Vagina (tissue), 2 donors: ENCODE results near the gene OR51G2. TPM values are rescaled to one million over a fixed set of nuclear protein-coding genes. Genes with fewer than 3 reads are reported as not detected.

ENCODE experiments used
- DNase-seq, 2 donors: peaks; one replicate each; pipeline ENCODE4 v3.0.0-alpha.2; 2017; ENCODE audit errors: extremely low spot score in 2 of 2
- H3K27ac ChIP-seq: fragments of 200-600 bp; sonication (generic); one replicate; pipeline ENCODE4 v1.5.1; 2019
- H3K27me3 ChIP-seq: fragments of 200-600 bp; sonication (generic); one replicate; pipeline ENCODE4 v1.5.1; 2019
- H3K36me3 ChIP-seq, 2 donors: fragments of 200-600 bp; sonication (generic); one replicate each; pipeline ENCODE4 v1.5.1; 2017 to 2019
- H3K4me1 ChIP-seq: fragments of 200-600 bp; sonication (generic); one replicate; pipeline ENCODE4 v1.5.1; 2019
- H3K4me3 ChIP-seq, 2 donors: fragments of 200-600 bp; sonication (generic); 1 replicate in 1 of 2; 2 replicates in 1 of 2; pipeline ENCODE4 v1.5.1; 2016 to 2019
- H3K9me3 ChIP-seq: fragments of 200-600 bp; sonication (generic); one replicate; pipeline ENCODE4 v1.5.1; 2019
- POLR2A ChIP-seq, 2 donors: fragments of 450-650 bp; IDR thresholded peaks; one replicate each; pipeline ENCODE4 v1.6.1; 2017; ENCODE audit warnings: antibody characterized with exemption in 2 of 2, mild to moderate bottlenecking in 2 of 2, moderate library complexity in 2 of 2
- POLR2AphosphoS5 ChIP-seq, 2 donors: sonication (generic); formaldehyde crosslinking; IDR thresholded peaks; one replicate each; pipeline ENCODE4 v1.9.0; 2017; ENCODE audit warnings: antibody characterized with exemption in 2 of 2, mild to moderate bottlenecking in 2 of 2, low read depth in 1 of 2; ENCODE audit not compliant: insufficient read depth in 1 of 2
- intact Hi-C: fragments of 100-400 bp; cut with DNase I; formaldehyde crosslinking; loops from one replicate; pipeline ENCODE4 v1.15.1; 2023
- total RNA-seq: library from RNA; depleted of rRNA; stranded (reverse); fragments of >200 nt; gene quantifications from one replicate; pipeline ENCODE4 v1.2.3, GENCODE V29; 2016
- TF ChIP-seq, protein P1 (sequence below), 3 experiments: fragments of 450-650 bp in 2 of 3; fragments of 200-600 bp in 1 of 3; sonication (generic) in 1 of 3; IDR thresholded peaks; one replicate each; pipeline ENCODE4 v1.5.1; 2017 to 2019; ENCODE audit warnings: antibody characterized with exemption in 3 of 3, mild to moderate bottlenecking in 2 of 3, moderate library complexity in 2 of 3

Gene OR51G2
- total RNA-seq, 1 donor from 2014 or later, result not detected

GRCh38 chr11:4922304-4922703 is 3.2 kb upstream of the OR51G2 start:
- Histone ChIP-seq H3K4me3 (no peak overlapping the region), H3K36me3 (no peaks in the 10 kb centered on the region), H3K27ac (no peak overlapping the region), H3K27me3 (no peaks in the 10 kb centered on the region), H3K9me3 (no peaks in the 10 kb centered on the region), H3K4me1 (no peaks in the 10 kb centered on the region)
- no peak for TF ChIP-seq POLR2A (IDR thresholded peaks at IDR 0.05)
- TF ChIP-seq, protein P1, sequence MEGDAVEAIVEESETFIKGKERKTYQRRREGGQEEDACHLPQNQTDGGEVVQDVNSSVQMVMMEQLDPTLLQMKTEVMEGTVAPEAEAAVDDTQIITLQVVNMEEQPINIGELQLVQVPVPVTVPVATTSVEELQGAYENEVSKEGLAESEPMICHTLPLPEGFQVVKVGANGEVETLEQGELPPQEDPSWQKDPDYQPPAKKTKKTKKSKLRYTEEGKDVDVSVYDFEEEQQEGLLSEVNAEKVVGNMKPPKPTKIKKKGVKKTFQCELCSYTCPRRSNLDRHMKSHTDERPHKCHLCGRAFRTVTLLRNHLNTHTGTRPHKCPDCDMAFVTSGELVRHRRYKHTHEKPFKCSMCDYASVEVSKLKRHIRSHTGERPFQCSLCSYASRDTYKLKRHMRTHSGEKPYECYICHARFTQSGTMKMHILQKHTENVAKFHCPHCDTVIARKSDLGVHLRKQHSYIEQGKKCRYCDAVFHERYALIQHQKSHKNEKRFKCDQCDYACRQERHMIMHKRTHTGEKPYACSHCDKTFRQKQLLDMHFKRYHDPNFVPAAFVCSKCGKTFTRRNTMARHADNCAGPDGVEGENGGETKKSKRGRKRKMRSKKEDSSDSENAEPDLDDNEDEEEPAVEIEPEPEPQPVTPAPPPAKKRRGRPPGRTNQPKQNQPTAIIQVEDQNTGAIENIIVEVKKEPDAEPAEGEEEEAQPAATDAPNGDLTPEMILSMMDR (IDR thresholded peaks at IDR 0.05), result no peak
- TF ChIP-seq POLR2AphosphoS5 (IDR thresholded peaks at IDR 0.05; ENCODE audit: insufficient read depth in 1 of 2, low read depth in 1 of 2), result no peak
- no peak for DNase-seq
- intact Hi-C loops, result no loop called here

DNA sequence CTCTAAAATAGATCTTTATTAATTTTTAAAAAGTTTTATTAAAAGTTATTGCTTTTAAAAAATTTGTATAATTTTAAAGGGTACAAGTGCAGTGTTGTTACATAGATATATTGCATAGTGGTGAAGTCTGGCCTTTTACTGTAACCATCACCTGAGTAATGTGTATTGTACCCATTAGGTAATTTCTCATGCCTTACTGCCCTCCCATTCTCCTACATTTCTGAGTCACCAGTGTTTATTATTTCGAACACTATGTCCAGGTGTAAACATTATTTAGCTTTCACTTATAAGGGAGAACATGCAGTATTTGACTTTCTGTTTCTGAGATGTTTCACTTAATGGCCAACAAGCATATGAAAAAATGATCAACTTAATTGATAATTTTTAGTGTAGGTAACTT is 2.6 kb upstream of the OR51G2 start:
- no peaks in the 10 kb centered on the region for H3K36me3 ChIP-seq
- intact Hi-C loops, result no loop called here
- DNase-seq, result no peak
- H3K4me3 ChIP-seq, result no peak overlapping the region
- H3K9me3 ChIP-seq, result no peaks in the 10 kb centered on the region
- no peak for TF ChIP-seq POLR2A (IDR thresholded peaks at IDR 0.05)
- TF ChIP-seq, protein P1 (IDR thresholded peaks at IDR 0.05), result no peak
- TF ChIP-seq POLR2AphosphoS5 (IDR thresholded peaks at IDR 0.05; ENCODE audit: insufficient read depth in 1 of 2, low read depth in 1 of 2), result no peak
- H3K27me3 ChIP-seq, result no peaks in the 10 kb centered on the region
- no peaks in the 10 kb centered on the region for H3K4me1 ChIP-seq
- H3K27ac ChIP-seq, result no peak overlapping the region

DNA sequence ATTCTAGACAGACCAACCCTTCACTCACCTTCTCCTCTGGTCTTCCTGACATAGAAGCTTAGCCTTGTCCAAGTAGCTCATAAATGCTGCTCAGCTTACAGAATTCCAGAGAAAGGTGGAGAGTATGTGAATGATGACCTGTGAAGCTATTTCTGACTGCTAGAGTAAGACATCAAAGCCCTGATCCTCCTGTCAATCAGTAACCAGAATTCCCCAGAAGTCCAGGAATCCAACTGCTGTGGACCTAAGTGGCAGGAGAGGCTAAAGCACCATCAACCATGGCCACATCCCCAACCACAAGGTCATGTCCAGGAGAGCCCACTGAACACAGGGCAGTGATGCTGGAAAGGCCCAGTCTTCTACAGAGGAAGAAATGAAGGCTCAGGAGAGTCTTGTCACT is 2.6 kb downstream of the OR51G2 start:
- TF ChIP-seq POLR2AphosphoS5 (IDR thresholded peaks at IDR 0.05; ENCODE audit: insufficient read depth in 1 of 2, low read depth in 1 of 2), result no peak
- no peak for TF ChIP-seq POLR2A (IDR thresholded peaks at IDR 0.05)
- TF ChIP-seq, protein P1 (IDR thresholded peaks at IDR 0.05), result no peak
- Histone ChIP-seq H3K27ac (no peak overlapping the region), H3K9me3 (no peaks in the 10 kb centered on the region), H3K36me3 (no peaks in the 10 kb centered on the region), H3K27me3 (no peaks in the 10 kb centered on the region), H3K4me1 (no peaks in the 10 kb centered on the region), H3K4me3 (no peak overlapping the region)
- intact Hi-C loops, result no loop called here
- DNase-seq, result no peak

- H3K27me3 ChIP-seq, result no peaks in the 10 kb centered on the region
- no peaks in the 10 kb centered on the region for H3K9me3 ChIP-seq
- H3K4me3 ChIP-seq, result no peak within 1 kb of the TSS
- DNase-seq, result no peak
- no peaks in the 10 kb centered on the region for H3K36me3 ChIP-seq
- TF ChIP-seq POLR2AphosphoS5 (IDR thresholded peaks at IDR 0.05; ENCODE audit: insufficient read depth in 1 of 2, low read depth in 1 of 2), result no peak
- TF ChIP-seq POLR2A (IDR thresholded peaks at IDR 0.05), result no peak
- TF ChIP-seq, protein P1 (IDR thresholded peaks at IDR 0.05), result no peak
- H3K4me1 ChIP-seq, result no peaks in the 10 kb centered on the region
- no peak within 1 kb of the TSS for H3K27ac ChIP-seq
- intact Hi-C loops, result no loop called here
These were observed 15.7 kb downstream of the OR51G2 start, which contains the start of gene OR51A7 for GRCh38 chr11:4903484-4903883. Gene OR51A7 (plus strand): TSS chr11:4903783. CDS start chr11:4907370, 3,587 bp downstream.

DNA sequence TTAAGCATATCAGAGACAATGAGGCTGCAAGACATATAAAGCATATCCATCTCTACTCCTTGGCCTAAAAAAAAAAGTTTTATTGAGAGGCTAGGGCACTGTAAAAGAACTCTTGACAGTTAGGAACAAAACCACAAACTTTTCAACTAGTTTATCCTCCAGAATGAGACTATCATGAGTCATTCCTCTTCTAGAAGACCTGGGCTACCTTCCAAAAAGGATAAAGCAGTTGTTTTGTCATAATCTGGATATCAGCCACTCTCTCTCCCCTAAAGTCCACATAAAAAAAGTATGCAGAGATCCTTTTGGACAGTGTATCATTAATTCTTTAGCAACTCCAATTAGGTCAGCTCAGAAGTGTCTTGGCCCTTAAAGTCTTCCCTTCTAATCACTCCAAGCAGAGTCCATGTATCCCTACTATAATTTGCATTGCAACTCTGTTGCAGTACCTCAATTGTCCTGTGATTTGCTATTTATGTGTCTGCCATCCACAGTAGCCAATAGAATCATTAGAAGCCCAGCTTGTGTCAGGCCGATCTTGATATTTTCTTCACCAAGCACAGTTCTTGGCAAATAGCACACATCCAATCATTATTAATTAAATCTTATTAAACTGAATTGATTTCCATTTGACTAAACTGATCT is 27.0 kb downstream of the OR51G2 start:
- no peaks in the 10 kb centered on the region for H3K4me1 ChIP-seq
- H3K9me3 ChIP-seq, result no peaks in the 10 kb centered on the region
- H3K27ac ChIP-seq, result no peak overlapping the region
- TF ChIP-seq POLR2A (IDR thresholded peaks at IDR 0.05) (no peak), POLR2AphosphoS5 (IDR thresholded peaks at IDR 0.05; ENCODE audit: insufficient read depth in 1 of 2, low read depth in 1 of 2) (no peak)
- TF ChIP-seq, protein P1 (IDR thresholded peaks at IDR 0.05), result no peak
- no peak overlapping the region for H3K4me3 ChIP-seq
- intact Hi-C loops, result no loop called here
- H3K36me3 ChIP-seq, result no peaks in the 10 kb centered on the region
- no peaks in the 10 kb centered on the region for H3K27me3 ChIP-seq
- no peak for DNase-seq
